Endometrial microvascular endothelial cells (primary cell): ENCODE measurements around the gene NRAP. TPM values are rescaled to one million over a fixed set of nuclear protein-coding genes. Genes with fewer than 3 reads are reported as not detected.

Source experiments
- in situ Hi-C: cut with HindIII; loops from 2 replicates; pipeline ENCODE4 v1.10.0; 2017; ENCODE audit warnings: low sequenced_read_pairs, low pct_unique_long_range_greater_than_20kb; ENCODE audit errors: inconsistent ontology term
- total RNA-seq: library from RNA; depleted of rRNA; stranded (reverse); fragments of >200 nt; gene quantifications from one replicate; pipeline ENCODE4 v1.2.3, GENCODE V29; 2015; ENCODE audit errors: inconsistent ontology term

Gene NRAP
- total RNA-seq, 1 donor from 2014 or later: not detected

GRCh38 chr10:113647812-113648211, 16.0 kb downstream of the NRAP start:
- in situ Hi-C loops: no loop called here

GRCh38 chr10:113646336-113647201, 17.3 kb downstream of the NRAP start:
- in situ Hi-C loops: no loop called here

GRCh38 chr10:113644185-113645120, 19.4 kb downstream of the NRAP start:
- in situ Hi-C loops: no loop called here

GRCh38 chr10:113643183-113643582, 20.7 kb downstream of the NRAP start:
- in situ Hi-C loops: no loop called here

GRCh38 chr10:113641702-113642101, 22.1 kb downstream of the NRAP start:
- in situ Hi-C loops: no loop called here

- in situ Hi-C loops: no loop called here
Observed at GRCh38 chr10:113639966-113640365, 23.9 kb downstream of the NRAP start.

- in situ Hi-C loops: no loop called here
Observed at GRCh38 chr10:113631684-113632367, 32.0 kb downstream of the NRAP start.

GRCh38 chr10:113630929-113631533, 32.8 kb downstream of the NRAP start:
- in situ Hi-C loops: no loop called here

GRCh38 chr10:113628607-113629153, 35.2 kb downstream of the NRAP start:
- in situ Hi-C loops: no loop called here

GRCh38 chr10:113627836-113628235, 36.0 kb downstream of the NRAP start:
- in situ Hi-C loops: no loop called here

GRCh38 chr10:113626809-113627355, 37.0 kb downstream of the NRAP start:
- in situ Hi-C loops: no loop called here

GRCh38 chr10:113625461-113626186, 38.2 kb downstream of the NRAP start:
- in situ Hi-C loops: no loop called here

- in situ Hi-C loops: no loop called here
Observed at GRCh38 chr10:113622831-113623230, 41.0 kb downstream of the NRAP start.

GRCh38 chr10:113621799-113622198, 42.0 kb downstream of the NRAP start:
- in situ Hi-C loops: no loop called here

- in situ Hi-C loops: no loop called here
Observed at GRCh38 chr10:113620936-113621335, 42.9 kb downstream of the NRAP start.

- in situ Hi-C loops: no loop called here
Observed at GRCh38 chr10:113620511-113620910, 43.3 kb downstream of the NRAP start.

- in situ Hi-C loops: no loop called here
Observed at GRCh38 chr10:113619401-113619800, 44.4 kb downstream of the NRAP start.

GRCh38 chr10:113618338-113618737, 45.5 kb downstream of the NRAP start:
- in situ Hi-C loops: no loop called here
